ENCODE measurements around the gene EDDM3A. TPM values are rescaled to one million over a fixed set of nuclear protein-coding genes. Genes with fewer than 3 reads are reported as not detected.
"Not testable (repeated sequence)": the region's sequence is repeated elsewhere in the genome, so short reads cannot be mapped to it uniquely, and the experiment has no call there.

Gene EDDM3A
- total RNA-seq, 3 donors from 2014 or later (not counting 1 experiment from before 2014, with no cell fraction given), result not detected

- ATAC-seq (no peak), DNase-seq (no peak)
- Histone ChIP-seq H3K9me3 (ENCODE audit: control insufficient read depth, insufficient read depth, low read length) (no peaks in the 10 kb centered on the region), H3K36me3 (ENCODE audit: control insufficient read depth, insufficient read depth, low read length) (no peaks in the 10 kb centered on the region), H3K27ac (ENCODE audit: low read length) (no peak overlapping the region), H3K4me3 (ENCODE audit: low read length) (no peak overlapping the region), H3K27me3 (ENCODE audit: control insufficient read depth, insufficient read depth, low read length) (no peaks in the 10 kb centered on the region), H3K4me1 (ENCODE audit: control insufficient read depth, insufficient read depth, low read length) (no peaks in the 10 kb centered on the region)
- Mint-ChIP-seq H3K36me3 (no peaks in the 10 kb centered on the region), H3K4me3 (no peak overlapping the region), H3K27me3 (ENCODE audit: low read depth in 2 of 2) (no peaks in the 10 kb centered on the region), H3K9me3 (no peaks in the 10 kb centered on the region), H3K4me1 (no peaks in the 10 kb centered on the region), H3K27ac (no peak overlapping the region)
- WGBS (ENCODE audit: insufficient coverage), result 74% methylated on average over 5 of the region's 6 CpGs
- intact Hi-C loops (cut with micrococcal nuclease), result no loop called here
- TF ChIP-seq, protein P1, sequence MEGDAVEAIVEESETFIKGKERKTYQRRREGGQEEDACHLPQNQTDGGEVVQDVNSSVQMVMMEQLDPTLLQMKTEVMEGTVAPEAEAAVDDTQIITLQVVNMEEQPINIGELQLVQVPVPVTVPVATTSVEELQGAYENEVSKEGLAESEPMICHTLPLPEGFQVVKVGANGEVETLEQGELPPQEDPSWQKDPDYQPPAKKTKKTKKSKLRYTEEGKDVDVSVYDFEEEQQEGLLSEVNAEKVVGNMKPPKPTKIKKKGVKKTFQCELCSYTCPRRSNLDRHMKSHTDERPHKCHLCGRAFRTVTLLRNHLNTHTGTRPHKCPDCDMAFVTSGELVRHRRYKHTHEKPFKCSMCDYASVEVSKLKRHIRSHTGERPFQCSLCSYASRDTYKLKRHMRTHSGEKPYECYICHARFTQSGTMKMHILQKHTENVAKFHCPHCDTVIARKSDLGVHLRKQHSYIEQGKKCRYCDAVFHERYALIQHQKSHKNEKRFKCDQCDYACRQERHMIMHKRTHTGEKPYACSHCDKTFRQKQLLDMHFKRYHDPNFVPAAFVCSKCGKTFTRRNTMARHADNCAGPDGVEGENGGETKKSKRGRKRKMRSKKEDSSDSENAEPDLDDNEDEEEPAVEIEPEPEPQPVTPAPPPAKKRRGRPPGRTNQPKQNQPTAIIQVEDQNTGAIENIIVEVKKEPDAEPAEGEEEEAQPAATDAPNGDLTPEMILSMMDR (IDR thresholded peaks at IDR 0.05), result no peak
These were observed 11.8 kb upstream of the EDDM3A start for GRCh38 chr14:20733684-20734429.

GRCh38 chr14:20734430-20734806 lies 11.3 kb upstream of the EDDM3A start:
- no peak for ATAC-seq
- Mint-ChIP-seq H3K4me3 (no peak overlapping the region), H3K27ac (no peak overlapping the region), H3K36me3 (no peaks in the 10 kb centered on the region), H3K9me3 (no peaks in the 10 kb centered on the region), H3K4me1 (no peaks in the 10 kb centered on the region), H3K27me3 (ENCODE audit: low read depth in 2 of 2) (no peaks in the 10 kb centered on the region)
- Histone ChIP-seq H3K4me3 (ENCODE audit: low read length) (no peak overlapping the region), H3K27ac (ENCODE audit: low read length) (no peak overlapping the region), H3K36me3 (ENCODE audit: control insufficient read depth, insufficient read depth, low read length) (no peaks in the 10 kb centered on the region), H3K9me3 (ENCODE audit: control insufficient read depth, insufficient read depth, low read length) (no peaks in the 10 kb centered on the region), H3K4me1 (ENCODE audit: control insufficient read depth, insufficient read depth, low read length) (no peaks in the 10 kb centered on the region), H3K27me3 (ENCODE audit: control insufficient read depth, insufficient read depth, low read length) (no peaks in the 10 kb centered on the region)
- WGBS (ENCODE audit: insufficient coverage), result 73% methylated on average over 4 of the region's 4 CpGs
- TF ChIP-seq, protein P1 (IDR thresholded peaks at IDR 0.05), result no peak
- no peak for DNase-seq
- intact Hi-C loops (cut with micrococcal nuclease), result no loop called here

GRCh38 chr14:20738292-20738691 lies 7.4 kb upstream of the EDDM3A start:
- H3K36me3 Mint-ChIP-seq; H3K9me3 Mint-ChIP-seq; H3K27me3 Mint-ChIP-seq (ENCODE audit: low read depth in 2 of 2); H3K4me1 Mint-ChIP-seq; H3K27ac Mint-ChIP-seq; H3K4me3 Mint-ChIP-seq; H3K27me3 ChIP-seq (ENCODE audit: control insufficient read depth, insufficient read depth, low read length); H3K27ac ChIP-seq (ENCODE audit: low read length); H3K9me3 ChIP-seq (ENCODE audit: control insufficient read depth, insufficient read depth, low read length); H3K36me3 ChIP-seq (ENCODE audit: control insufficient read depth, insufficient read depth, low read length); DNase-seq; H3K4me1 ChIP-seq (ENCODE audit: control insufficient read depth, insufficient read depth, low read length); ATAC-seq; H3K4me3 ChIP-seq (ENCODE audit: low read length); intact Hi-C loops (cut with micrococcal nuclease): not testable (repeated sequence)
- 89% methylated on average over 6 of the region's 7 CpGs for WGBS (ENCODE audit: insufficient coverage)

- Histone ChIP-seq H3K27ac (ENCODE audit: low read length) (no peak overlapping the region), H3K4me3 (ENCODE audit: low read length) (no peak overlapping the region), H3K9me3 (ENCODE audit: control insufficient read depth, insufficient read depth, low read length) (no peaks in the 10 kb centered on the region), H3K27me3 (ENCODE audit: control insufficient read depth, insufficient read depth, low read length) (no peaks in the 10 kb centered on the region), H3K36me3 (ENCODE audit: control insufficient read depth, insufficient read depth, low read length) (no peaks in the 10 kb centered on the region), H3K4me1 (ENCODE audit: control insufficient read depth, insufficient read depth, low read length) (no peaks in the 10 kb centered on the region)
- DNase-seq (no peak), ATAC-seq (no peak)
- no peak overlapping the region for H3K4me3 Mint-ChIP-seq
- no peaks in the 10 kb centered on the region for H3K9me3 Mint-ChIP-seq
- H3K27ac Mint-ChIP-seq, result no peak overlapping the region
- H3K36me3 Mint-ChIP-seq, result no peaks in the 10 kb centered on the region
- intact Hi-C loops (cut with micrococcal nuclease), result no loop called here
- TF ChIP-seq, protein P1 (IDR thresholded peaks at IDR 0.05), result no peak
- WGBS (ENCODE audit: insufficient coverage), result 75% methylated on average over 2 of the region's 4 CpGs
- H3K4me1 Mint-ChIP-seq, result no peaks in the 10 kb centered on the region
- H3K27me3 Mint-ChIP-seq (ENCODE audit: low read depth in 2 of 2), result no peaks in the 10 kb centered on the region
These were observed 3.6 kb upstream of the EDDM3A start for GRCh38 chr14:20742132-20742531.

Measured in natural killer cell (primary cell).